Endothelial cell of umbilical vein (primary cell): Measurements from ENCODE around the gene CCDC74B. TPM values are rescaled to one million over a fixed set of nuclear protein-coding genes. Genes with fewer than 3 reads are reported as not detected.
"Not testable (repeated sequence)": the region's sequence is repeated elsewhere in the genome, so short reads cannot be mapped to it uniquely, and the experiment has no call there.

Experiments used
- BruUV-seq: library from RNA; stranded (reverse); fragments of 400-500 nt; replicated peaks from 2 replicates; lab custom pipeline; 2021; lab: Mats Ljungman, UMichigan
- CTCF ChIA-PET: fragments of 300-600, 350-600 bp; sonication (Branson Sonifier 250); formaldehyde crosslinking; loops from one replicate; lab custom pipeline; 2021; ENCODE audit warnings: antibody characterized with exemption, inconsistent platforms; lab: Charles Lee
- POLR2A ChIA-PET: fragments of 300-600, 350-600 bp; sonication (Branson Sonifier 250); formaldehyde crosslinking; loops from one replicate; lab custom pipeline; 2021; ENCODE audit warnings: antibody characterized with exemption, inconsistent platforms; lab: Charles Lee
- DNase-seq: peaks from one replicate; pipeline ENCODE4 v3.0.0-alpha.2; 2011; ENCODE audit warnings: low read depth, low spot score
- FAIRE-seq: peaks from 2 replicates; lab custom pipeline; 2011; peaks lifted over from hg19 to GRCh38; lab: Jason Lieb, UNC
- H2AFZ ChIP-seq: 2 replicates; pipeline ENCODE4 v1.6.0; 2012; ENCODE audit warnings: low read depth, low read length, control low read depth, inconsistent platforms
- H3K27ac ChIP-seq: 2 replicates; pipeline ENCODE4 v1.5.1; 2011; ENCODE audit warnings: low read depth, mild to moderate bottlenecking, control low read depth, low read length, moderate library complexity; ENCODE audit not compliant: insufficient read depth
- H3K27me3 ChIP-seq, 2 experiments: 2 replicates each; pipeline versions ENCODE4 v1.6.0 to v1.6.1; 2011; ENCODE audit warnings: low read length in 2 of 2, mixed read lengths in 1 of 2; ENCODE audit not compliant: control insufficient read depth in 2 of 2, insufficient read depth in 2 of 2
- H3K36me3 ChIP-seq, 2 experiments: 2 replicates in 1 of 2; 3 replicates in 1 of 2; pipeline ENCODE4 v1.5.1; 2011; ENCODE audit warnings: low read length in 2 of 2, mild to moderate bottlenecking in 1 of 2, moderate library complexity in 1 of 2; ENCODE audit not compliant: control insufficient read depth in 2 of 2, insufficient read depth in 2 of 2; ENCODE audit errors: extremely low read depth in 1 of 2
- H3K4me1 ChIP-seq: 3 replicates; pipeline ENCODE4 v1.5.1; 2011; ENCODE audit warnings: mild to moderate bottlenecking, low read length; ENCODE audit not compliant: control insufficient read depth, insufficient read depth; ENCODE audit errors: extremely low read depth
- H3K4me2 ChIP-seq: 2 replicates; pipeline ENCODE4 v1.6.1; 2011; ENCODE audit warnings: low read length, control low read depth, mixed read lengths; ENCODE audit not compliant: insufficient read depth
- H3K4me3 ChIP-seq, 3 experiments: fragments of 200-600 bp in 1 of 3; sonication (generic), shearing (Covaris generic) in 1 of 3; replicated peaks in 1 of 3; 2 replicates each; pipeline ENCODE4 v1.5.1; 2011 to 2016; ENCODE audit warnings: control low read depth in 3 of 3, low read length in 3 of 3, mild to moderate bottlenecking in 2 of 3, inconsistent platforms in 1 of 3, low read depth in 1 of 3, moderate library complexity in 1 of 3; ENCODE audit not compliant: insufficient read depth in 1 of 3
- H3K79me2 ChIP-seq: 2 replicates; pipeline ENCODE4 v1.6.0; 2012; ENCODE audit warnings: low read length, inconsistent platforms; ENCODE audit not compliant: control insufficient read depth, insufficient read depth
- H3K9ac ChIP-seq: replicated peaks from 2 replicates; pipeline ENCODE3; 2011; ENCODE audit warnings: low read length, control low read depth; ENCODE audit not compliant: insufficient read depth; ENCODE audit errors: extremely low read depth
- H3K9me1 ChIP-seq: replicated peaks from 3 replicates; pipeline ENCODE4 v1.6.0; 2011; ENCODE audit warnings: mild to moderate bottlenecking, low read length; ENCODE audit not compliant: control insufficient read depth, insufficient read depth; ENCODE audit errors: extremely low read depth
- H3K9me3 ChIP-seq: replicated peaks from 2 replicates; pipeline ENCODE4 v1.5.1; 2012; ENCODE audit warnings: low read length, inconsistent platforms; ENCODE audit not compliant: control insufficient read depth, insufficient read depth
- H4K20me1 ChIP-seq: replicated peaks from 2 replicates; pipeline ENCODE3; 2011; ENCODE audit warnings: mild to moderate bottlenecking, low read length; ENCODE audit not compliant: control insufficient read depth, insufficient read depth; ENCODE audit errors: extremely low read depth
- dilution Hi-C: fragments of 300-500 bp; cut with MboI; formaldehyde crosslinking; loops from one replicate; pipeline ENCODE4 v1.15.0; 2019; ENCODE audit warnings: low sequenced_read_pairs; ENCODE audit not compliant: extremely low pct_ligation_motif_present
- intact Hi-C: fragments of 100-400 bp; cut with micrococcal nuclease; formaldehyde crosslinking; loops from one replicate; pipeline ENCODE4 v1.10.0; 2022
- polyA plus RNA-seq, 4 experiments: library from polyadenylated mRNA; depleted of rRNA in 3 of 4; stranded (reverse) in 3 of 4; unstranded in 1 of 4; fragments of >200 nt; gene quantifications; 2 replicates each; pipeline versions ENCODE4 v1.2.1 to v1.2.3, GENCODE V29; 2011 to 2012; ENCODE audit warnings: missing spikeins in 1 of 4
- total RNA-seq: library from RNA; stranded (reverse); gene quantifications from 2 replicates; pipeline ENCODE4 v1.2.3, GENCODE V29; 2021

The CCDC74B gene
- total and polyA plus RNA-seq, 2 donors (not counting 3 experiments of a cell fraction or from before 2014, with no cell fraction given) = 4.6 to 4.8 TPM

- BruUV-seq, CTCF ChIA-PET, dilution Hi-C loops: not testable (repeated sequence)
These were observed 6.6 kb downstream of the CCDC74B start for GRCh38 chr2:130138326-130138725.

GRCh38 chr2:130137118-130137517 lies 7.8 kb downstream of the CCDC74B start:
- BruUV-seq, POLR2A ChIA-PET: not testable (repeated sequence)

More at GRCh38 chr2:130138326-130138725, 6.6 kb downstream of the CCDC74B start:
- H3K4me2 ChIP-seq, H3K4me3 ChIP-seq, H3K9me3 ChIP-seq, FAIRE-seq, DNase-seq, H3K9me1 ChIP-seq, intact Hi-C loops, H4K20me1 ChIP-seq, H3K27ac ChIP-seq, H3K36me3 ChIP-seq, H3K9ac ChIP-seq, H3K4me1 ChIP-seq, H3K79me2 ChIP-seq, H3K27me3 ChIP-seq, H2AFZ ChIP-seq, POLR2A ChIA-PET: not testable (repeated sequence)

GRCh38 chr2:130136546-130136945 lies 8.4 kb downstream of the CCDC74B start:
- H3K4me3 ChIP-seq, H3K36me3 ChIP-seq, H3K27ac ChIP-seq, H3K27me3 ChIP-seq, dilution Hi-C loops, BruUV-seq, H3K9me1 ChIP-seq, H3K4me2 ChIP-seq, CTCF ChIA-PET, H2AFZ ChIP-seq, DNase-seq, H3K9me3 ChIP-seq, FAIRE-seq, POLR2A ChIA-PET, H3K79me2 ChIP-seq, H4K20me1 ChIP-seq, intact Hi-C loops, H3K9ac ChIP-seq, H3K4me1 ChIP-seq: not testable (repeated sequence)

More at GRCh38 chr2:130137118-130137517, 7.8 kb downstream of the CCDC74B start:
- DNase-seq, H3K79me2 ChIP-seq, H3K27ac ChIP-seq, intact Hi-C loops, CTCF ChIA-PET, H4K20me1 ChIP-seq, H3K9me3 ChIP-seq, H2AFZ ChIP-seq, H3K4me3 ChIP-seq, H3K9me1 ChIP-seq, H3K36me3 ChIP-seq, H3K4me1 ChIP-seq, FAIRE-seq, H3K4me2 ChIP-seq, H3K27me3 ChIP-seq, H3K9ac ChIP-seq, dilution Hi-C loops: not testable (repeated sequence)
